Activated T-cell treated with anti-CD3 and anti-CD28 coated beads, Interleukin-2, amount 50 U/mL, for 4 hours (primary cell): ENCODE measurements around the gene CARM1. TPM values are rescaled to one million over a fixed set of nuclear protein-coding genes. Genes with fewer than 3 reads are reported as not detected.

Experiments
- ATAC-seq, 2 donors: fragments of 200-7000 bp; cut with Tn5 transposase; one replicate each; pipeline ENCODE4 v1.10.0; 2021
- DNase-seq: peaks from one replicate; pipeline ENCODE4 v3.0.0-alpha.2; 2020
- H3K27me3 Mint-ChIP-seq: one replicate; pipeline ENCODE4 v1.8.0; 2021; ENCODE audit warnings: low read depth, mixed read lengths
- H3K36me3 Mint-ChIP-seq: one replicate; pipeline ENCODE4 v1.8.0; 2022; ENCODE audit warnings: mixed read lengths; ENCODE audit not compliant: insufficient read depth
- H3K4me1 Mint-ChIP-seq: one replicate; pipeline ENCODE4 v1.8.0; 2021; ENCODE audit warnings: low read depth, mixed read lengths
- H3K4me3 Mint-ChIP-seq: one replicate; pipeline ENCODE4 v1.8.0; 2021; ENCODE audit warnings: mild to moderate bottlenecking, moderate library complexity, mixed read lengths
- H3K9me3 Mint-ChIP-seq: one replicate; pipeline ENCODE4 v1.8.0; 2021; ENCODE audit warnings: mixed read lengths
- total RNA-seq, 3 donors: library from RNA; stranded (reverse); gene quantifications; one replicate each; pipeline ENCODE4 v1.2.1, GENCODE V29; 2021

The CARM1 gene
- total RNA-seq, 3 donors from 2014 or later, result 74.2 to 86.7 (median 75.5) TPM

- DNase-seq, result no peak
- no peak for ATAC-seq
- no peaks in the 10 kb centered on the region for H3K27me3 Mint-ChIP-seq
- no peaks in the 10 kb centered on the region for H3K36me3 Mint-ChIP-seq
- no peak overlapping the region for H3K4me3 Mint-ChIP-seq
- H3K4me1 Mint-ChIP-seq, result peaks cover 46% of the 10 kb centered on the region
- no peaks in the 10 kb centered on the region for H3K9me3 Mint-ChIP-seq
Measured at GRCh38 chr19:10968527-10969135, 97.3 kb downstream of the CARM1 start.

- Mint-ChIP-seq H3K4me3 (no peak overlapping the region), H3K36me3 (no peaks in the 10 kb centered on the region), H3K4me1 (peaks cover 40% of the 10 kb centered on the region), H3K9me3 (no peaks in the 10 kb centered on the region), H3K27me3 (no peaks in the 10 kb centered on the region)
- DNase-seq (no peak), ATAC-seq (no peak)
Measured at GRCh38 chr19:10971107-10971726, 99.9 kb downstream of the CARM1 start.

Other genes starting within 250 kb of the CARM1 start
- gene SLC44A2, start 246.0 kb upstream of the CARM1 start, total RNA-seq, result 10 to 100 TPM; 41.5 to 45.8 (median 44.3) TPM
- 100 to 1,000 TPM; 651 to 686 (median 684) TPM for gene ILF3, start 217.2 kb upstream of the CARM1 start, total RNA-seq
- 100 to 1,000 TPM; 117 to 122 (median 120) TPM for gene QTRT1, start 170.1 kb upstream of the CARM1 start, total RNA-seq
- gene DNM2, start 153.5 kb upstream of the CARM1 start, total RNA-seq, result 100 to 1,000 TPM; 152 to 161 (median 158) TPM
- gene TMED1, start 35.3 kb upstream of the CARM1 start, total RNA-seq, result 10 to 100 TPM; 16.8 to 19.1 (median 17.6) TPM
- gene C19orf38, start 23.1 kb upstream of the CARM1 start, total RNA-seq, result under 1 TPM in 2 of 3 donors, not detected in 1; 0.55 to 0.99 TPM
- gene YIPF2, start 57.1 kb downstream of the CARM1 start, total RNA-seq, result 10 to 100 TPM; 37.4 to 50.9 (median 47.5) TPM
- gene TIMM29, start 57.3 kb downstream of the CARM1 start, total RNA-seq, result 10 to 100 TPM; 23.2 to 29.5 (median 24.4) TPM
- gene SMARCA4, start 89.5 kb downstream of the CARM1 start, total RNA-seq, result 100 to 1,000 TPM; 160 to 168 (median 162) TPM
- gene LDLR, start 217.9 kb downstream of the CARM1 start, total RNA-seq, result 10 to 100 TPM; 36.2 to 40.7 (median 39.0) TPM